ENCODE results near the gene TMED9.

Gene TMED9

DNA sequence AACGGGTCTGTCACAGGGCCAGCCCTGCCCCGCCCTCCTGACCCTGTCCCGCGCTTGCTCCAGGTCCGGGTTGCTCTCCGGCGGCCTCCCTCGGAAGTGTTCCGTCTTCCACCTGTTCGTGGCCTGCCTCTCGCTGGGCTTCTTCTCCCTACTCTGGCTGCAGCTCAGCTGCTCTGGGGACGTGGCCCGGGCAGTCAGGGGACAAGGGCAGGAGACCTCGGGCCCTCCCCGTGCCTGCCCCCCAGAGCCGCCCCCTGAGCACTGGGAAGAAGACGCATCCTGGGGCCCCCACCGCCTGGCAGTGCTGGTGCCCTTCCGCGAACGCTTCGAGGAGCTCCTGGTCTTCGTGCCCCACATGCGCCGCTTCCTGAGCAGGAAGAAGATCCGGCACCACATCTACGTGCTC lies 12.1 kb downstream of the TMED9 start:
- TF ChIP-seq POU6F1 (CRISPR knock-in tag; IDR thresholded peaks at IDR 0.05; ENCODE audit: borderline replicate concordance, low read depth) = no peak
- no peak for TF ChIP-seq ESRRG (CRISPR knock-in tag; IDR thresholded peaks at IDR 0.05)
- no peak for TF ChIP-seq ZFP30 (CRISPR knock-in tag; IDR thresholded peaks at IDR 0.05)
- no peak for TF ChIP-seq TOX (CRISPR knock-in tag; IDR thresholded peaks at IDR 0.05; ENCODE audit: borderline replicate concordance)
- TF ChIP-seq ZNF70 (CRISPR knock-in tag; IDR thresholded peaks at IDR 0.05) = no peak
- TF ChIP-seq SNAI2 (CRISPR knock-in tag; IDR thresholded peaks at IDR 0.05) = no peak
- TF ChIP-seq ZNF565 (CRISPR knock-in tag; conservative IDR thresholded peaks at IDR 0.05; ENCODE audit: low read depth) = no peak
- TF ChIP-seq, protein P1, sequence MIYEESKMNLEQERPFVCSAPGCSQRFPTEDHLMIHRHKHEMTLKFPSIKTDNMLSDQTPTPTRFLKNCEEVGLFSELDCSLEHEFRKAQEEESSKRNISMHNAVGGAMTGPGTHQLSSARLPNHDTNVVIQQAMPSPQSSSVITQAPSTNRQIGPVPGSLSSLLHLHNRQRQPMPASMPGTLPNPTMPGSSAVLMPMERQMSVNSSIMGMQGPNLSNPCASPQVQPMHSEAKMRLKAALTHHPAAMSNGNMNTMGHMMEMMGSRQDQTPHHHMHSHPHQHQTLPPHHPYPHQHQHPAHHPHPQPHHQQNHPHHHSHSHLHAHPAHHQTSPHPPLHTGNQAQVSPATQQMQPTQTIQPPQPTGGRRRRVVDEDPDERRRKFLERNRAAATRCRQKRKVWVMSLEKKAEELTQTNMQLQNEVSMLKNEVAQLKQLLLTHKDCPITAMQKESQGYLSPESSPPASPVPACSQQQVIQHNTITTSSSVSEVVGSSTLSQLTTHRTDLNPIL (CRISPR knock-in tag; IDR thresholded peaks at IDR 0.05; ENCODE audit: low read depth) = no peak
- TF ChIP-seq, protein P2, sequence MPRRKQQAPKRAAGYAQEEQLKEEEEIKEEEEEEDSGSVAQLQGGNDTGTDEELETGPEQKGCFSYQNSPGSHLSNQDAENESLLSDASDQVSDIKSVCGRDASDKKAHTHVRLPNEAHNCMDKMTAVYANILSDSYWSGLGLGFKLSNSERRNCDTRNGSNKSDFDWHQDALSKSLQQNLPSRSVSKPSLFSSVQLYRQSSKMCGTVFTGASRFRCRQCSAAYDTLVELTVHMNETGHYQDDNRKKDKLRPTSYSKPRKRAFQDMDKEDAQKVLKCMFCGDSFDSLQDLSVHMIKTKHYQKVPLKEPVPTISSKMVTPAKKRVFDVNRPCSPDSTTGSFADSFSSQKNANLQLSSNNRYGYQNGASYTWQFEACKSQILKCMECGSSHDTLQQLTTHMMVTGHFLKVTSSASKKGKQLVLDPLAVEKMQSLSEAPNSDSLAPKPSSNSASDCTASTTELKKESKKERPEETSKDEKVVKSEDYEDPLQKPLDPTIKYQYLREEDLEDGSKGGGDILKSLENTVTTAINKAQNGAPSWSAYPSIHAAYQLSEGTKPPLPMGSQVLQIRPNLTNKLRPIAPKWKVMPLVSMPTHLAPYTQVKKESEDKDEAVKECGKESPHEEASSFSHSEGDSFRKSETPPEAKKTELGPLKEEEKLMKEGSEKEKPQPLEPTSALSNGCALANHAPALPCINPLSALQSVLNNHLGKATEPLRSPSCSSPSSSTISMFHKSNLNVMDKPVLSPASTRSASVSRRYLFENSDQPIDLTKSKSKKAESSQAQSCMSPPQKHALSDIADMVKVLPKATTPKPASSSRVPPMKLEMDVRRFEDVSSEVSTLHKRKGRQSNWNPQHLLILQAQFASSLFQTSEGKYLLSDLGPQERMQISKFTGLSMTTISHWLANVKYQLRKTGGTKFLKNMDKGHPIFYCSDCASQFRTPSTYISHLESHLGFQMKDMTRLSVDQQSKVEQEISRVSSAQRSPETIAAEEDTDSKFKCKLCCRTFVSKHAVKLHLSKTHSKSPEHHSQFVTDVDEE (CRISPR knock-in tag; IDR thresholded peaks at IDR 0.05) = no peak
- TF ChIP-seq ISL1 (CRISPR knock-in tag; IDR thresholded peaks at IDR 0.05) = no peak
- TF ChIP-seq TCF4 (CRISPR knock-in tag; IDR thresholded peaks at IDR 0.05; ENCODE audit: borderline replicate concordance) = no peak
- TF ChIP-seq CSDC2 (CRISPR knock-in tag; IDR thresholded peaks at IDR 0.05) = no peak
- ATAC-seq = no peak

- TF ChIP-seq TOX (CRISPR knock-in tag; IDR thresholded peaks at IDR 0.05; ENCODE audit: borderline replicate concordance) (no peak), OSR1 (CRISPR knock-in tag; IDR thresholded peaks at IDR 0.05) (no peak)
- ATAC-seq = no peak
Observed at GRCh38 chr5:177604656-177605055, 12.7 kb downstream of the TMED9 start.

DNA sequence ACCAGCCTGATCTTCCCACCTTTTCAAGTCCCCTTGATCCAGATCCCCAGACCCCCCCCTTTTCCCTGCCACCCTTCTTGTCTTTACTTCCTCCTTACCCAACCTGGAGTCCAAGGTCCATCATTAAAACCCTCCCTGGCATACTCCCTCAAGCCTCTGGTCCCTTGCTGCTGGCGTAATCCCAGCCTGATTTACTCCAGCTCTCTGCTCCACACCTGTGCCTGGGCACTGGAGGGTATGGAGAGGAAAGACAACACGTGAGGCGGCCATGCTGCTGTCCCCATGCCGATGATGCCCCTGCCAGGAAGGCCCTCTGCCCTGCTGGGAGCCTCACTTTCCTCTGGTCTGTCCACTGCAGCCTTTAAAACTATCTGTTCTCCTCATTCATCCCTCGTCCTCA lies 13.1 kb downstream of the TMED9 start:
- no peak for ATAC-seq
- no peak for TF ChIP-seq ESRRG (CRISPR knock-in tag; IDR thresholded peaks at IDR 0.05)
- TF ChIP-seq, protein P2 (CRISPR knock-in tag; IDR thresholded peaks at IDR 0.05) = no peak
- TF ChIP-seq, protein P1 (CRISPR knock-in tag; IDR thresholded peaks at IDR 0.05; ENCODE audit: low read depth) = no peak
- TF ChIP-seq ZC3H10 (CRISPR knock-in tag; IDR thresholded peaks at IDR 0.05) = no peak
- TF ChIP-seq TOX (CRISPR knock-in tag; IDR thresholded peaks at IDR 0.05; ENCODE audit: borderline replicate concordance) = no peak
- no peak for TF ChIP-seq ZNF70 (CRISPR knock-in tag; IDR thresholded peaks at IDR 0.05)
- no peak for TF ChIP-seq OSR1 (CRISPR knock-in tag; IDR thresholded peaks at IDR 0.05)
- no peak for TF ChIP-seq RARB (CRISPR knock-in tag; IDR thresholded peaks at IDR 0.05)
- TF ChIP-seq ISL1 (CRISPR knock-in tag; IDR thresholded peaks at IDR 0.05) = no peak
- no peak for TF ChIP-seq PPARA (CRISPR knock-in tag; IDR thresholded peaks at IDR 0.05; ENCODE audit: borderline replicate concordance)
- no peak for TF ChIP-seq ZNF565 (CRISPR knock-in tag; conservative IDR thresholded peaks at IDR 0.05; ENCODE audit: low read depth)
- TF ChIP-seq CSDC2 (CRISPR knock-in tag; IDR thresholded peaks at IDR 0.05) = no peak
- no peak for TF ChIP-seq ZFP3 (CRISPR knock-in tag; IDR thresholded peaks at IDR 0.05)
- no peak for TF ChIP-seq PATZ1 (CRISPR knock-in tag; IDR thresholded peaks at IDR 0.05; ENCODE audit: borderline replicate concordance)
- TF ChIP-seq ARNTL (CRISPR knock-in tag; IDR thresholded peaks at IDR 0.05; ENCODE audit: borderline replicate concordance, low read depth) = no peak
- no peak for TF ChIP-seq SNAI2 (CRISPR knock-in tag; IDR thresholded peaks at IDR 0.05)
- no peak for TF ChIP-seq POU6F1 (CRISPR knock-in tag; IDR thresholded peaks at IDR 0.05; ENCODE audit: borderline replicate concordance, low read depth)

Measured in SK-N-SH treated with all-trans-retinoic acid at 6 μM for 48 hours (cell line).